Fibroblast of mammary gland (primary cell): ENCODE measurements around the gene NOL11.
"Not testable (repeated sequence)": the region's sequence is repeated elsewhere in the genome, so short reads cannot be mapped to it uniquely, and the experiment has no call there.

Experiments used
- DNase-seq: peaks from one replicate; pipeline ENCODE4 v3.0.0-alpha.2; 2010; ENCODE audit warnings: low read depth
- H3K4me3 ChIP-seq: 2 replicates; pipeline ENCODE4 v1.5.1; 2011; ENCODE audit warnings: low read depth, mild to moderate bottlenecking, low read length, moderate library complexity; ENCODE audit not compliant: control insufficient read depth
- CTCF ChIP-seq: conservative IDR thresholded peaks from 2 replicates; pipeline ENCODE4 v1.5.1; 2011; ENCODE audit warnings: low read depth, low read length, inconsistent platforms; ENCODE audit not compliant: control insufficient read depth, insufficient read depth

The NOL11 gene

GRCh38 chr17:67718325-67718941 is 697 bp downstream of the NOL11 start:
- DNase-seq = peak; percentile 38
- TF ChIP-seq CTCF = no peak

GRCh38 chr17:67725373-67725791 is 7.6 kb downstream of the NOL11 start:
- TF ChIP-seq CTCF = no peak
- H3K4me3 ChIP-seq = no peak overlapping the region
- DNase-seq = no peak

More at GRCh38 chr17:67718325-67718941, 697 bp downstream of the NOL11 start:
- peak overlapping the region; percentile 100 for H3K4me3 ChIP-seq

GRCh38 chr17:67725807-67726206 is 8.1 kb downstream of the NOL11 start:
- TF ChIP-seq CTCF = no peak
- no peak overlapping the region for H3K4me3 ChIP-seq
- DNase-seq = no peak

- H3K4me3 ChIP-seq, DNase-seq: not testable (repeated sequence)
These were observed 9.7 kb downstream of the NOL11 start for GRCh38 chr17:67727152-67728039.

- no peak overlapping the region for H3K4me3 ChIP-seq
- no peak for DNase-seq
- TF ChIP-seq CTCF = no peak
These were observed 12.2 kb downstream of the NOL11 start for GRCh38 chr17:67729903-67730302.

GRCh38 chr17:67730731-67731130 is 13.0 kb downstream of the NOL11 start:
- DNase-seq = no peak
- H3K4me3 ChIP-seq = no peak overlapping the region
- no peak for TF ChIP-seq CTCF

GRCh38 chr17:67733449-67733848 is 15.7 kb downstream of the NOL11 start:
- no peak overlapping the region for H3K4me3 ChIP-seq
- DNase-seq = no peak
- no peak for TF ChIP-seq CTCF
